HG03066 (cell line): ENCODE results near the gene NOD1.

Source experiments
- ATAC-seq: cut with Tn5 transposase; IDR thresholded peaks from one replicate; pipeline ENCODE4 v1.9.1; 2021; ENCODE audit warnings: low read depth; ENCODE audit not compliant: unreplicated experiment

Gene NOD1

GRCh38 chr7:30451539-30452279 is 26.9 kb downstream of the NOD1 start:
- no peak for ATAC-seq

GRCh38 chr7:30450983-30451497 is 27.5 kb downstream of the NOD1 start:
- ATAC-seq, result no peak

- no peak for ATAC-seq
Measured at GRCh38 chr7:30450240-30450982, 28.2 kb downstream of the NOD1 start.

GRCh38 chr7:30448461-30449189 is 30.0 kb downstream of the NOD1 start:
- ATAC-seq, result no peak

GRCh38 chr7:30447466-30447865 is 31.1 kb downstream of the NOD1 start:
- ATAC-seq, result no peak

- ATAC-seq, result no peak
Measured at GRCh38 chr7:30446266-30446665, 32.3 kb downstream of the NOD1 start.

- ATAC-seq, result peak; percentile 100
Measured at GRCh38 chr7:30445770-30446169, 32.8 kb downstream of the NOD1 start.

GRCh38 chr7:30437823-30438574 is 40.6 kb downstream of the NOD1 start:
- ATAC-seq, result no peak

GRCh38 chr7:30436518-30436917 is 42.1 kb downstream of the NOD1 start:
- no peak for ATAC-seq

- ATAC-seq, result no peak
Measured at GRCh38 chr7:30436046-30436445, 42.5 kb downstream of the NOD1 start.

GRCh38 chr7:30434140-30434799 is 44.3 kb downstream of the NOD1 start:
- no peak for ATAC-seq

- ATAC-seq, result no peak
Measured at GRCh38 chr7:30433506-30433905, 45.1 kb downstream of the NOD1 start.

- no peak for ATAC-seq
Measured at GRCh38 chr7:30433082-30433481, 45.5 kb downstream of the NOD1 start.

GRCh38 chr7:30430777-30431176 is 47.8 kb downstream of the NOD1 start:
- no peak for ATAC-seq

- ATAC-seq, result no peak
Measured at GRCh38 chr7:30430276-30430675, 48.3 kb downstream of the NOD1 start.

GRCh38 chr7:30429156-30429530 is 49.4 kb downstream of the NOD1 start:
- no peak for ATAC-seq

- ATAC-seq, result no peak
Measured at GRCh38 chr7:30428246-30429155, 50.1 kb downstream of the NOD1 start.

- no peak for ATAC-seq
Measured at GRCh38 chr7:30427296-30428070, 51.1 kb downstream of the NOD1 start.
